Pancreas (tissue), 10 donors: ENCODE data around the gene POLN. TPM values are rescaled to one million over a fixed set of nuclear protein-coding genes. Genes with fewer than 3 reads are reported as not detected.

Experiments used
- ATAC-seq, 4 donors: fragments of 200-7000 bp; cut with Tn5 transposase; one replicate each; pipeline versions ENCODE4 v1.8.0 to v1.9.1; 2020; ENCODE audit warnings: mild to moderate bottlenecking in 4 of 4, moderate library complexity in 4 of 4
- DNase-seq, 6 donors: peaks; one replicate each; pipeline ENCODE4 v3.0.0-alpha.2; 2020
- FAIRE-seq: peaks from 2 replicates; lab custom pipeline; 2012; peaks lifted over from hg19 to GRCh38; lab: Jason Lieb, UNC
- H3K27ac ChIP-seq, 4 donors: fragments of 200-600 bp; sonication (generic); 1 replicate in 3 of 4; 2 replicates in 1 of 4; pipeline versions ENCODE4 v1.5.0 to v1.8.0; 2020
- H3K27me3 ChIP-seq, 4 donors: fragments of 200-600 bp; one replicate each; pipeline ENCODE4 v1.8.0; 2021
- H3K36me3 ChIP-seq, 3 donors: fragments of 200-600 bp; sonication (generic) in 1 of 3; one replicate each; pipeline versions ENCODE4 v1.5.0 to v1.8.0; 2020 to 2021
- H3K4me1 ChIP-seq, 3 donors: fragments of 200-600 bp; one replicate each; pipeline ENCODE4 v1.8.0; 2021
- H3K4me3 ChIP-seq, 4 donors: fragments of 200-600 bp; sonication (generic) in 2 of 4; one replicate each; pipeline versions ENCODE4 v1.5.0 to v1.8.0; 2020 to 2021
- H3K9me3 ChIP-seq, 4 donors: fragments of 200-600 bp; one replicate each; pipeline ENCODE4 v1.8.0; 2021
- WGBS, 2 donors: extraction: QIAGEN DNeasy Blood & Tissue Kit; methylation state at CpG; one replicate each; pipeline ENCODE4 v1.1.7; 2013; 5-methylcytosine and 5-hydroxymethylcytosine counted together
- intact Hi-C, 3 donors: fragments of 100-400 bp; cut with DNase I; formaldehyde crosslinking; loops; one replicate each; pipeline versions ENCODE4 v1.11.1 to v1.14.2; 2022
- polyA plus RNA-seq, 2 donors: library from polyadenylated mRNA; stranded (reverse); fragments of 200-250 nt; gene quantifications; one replicate each; pipeline ENCODE4 v1.2.3, GENCODE V29; 2013
- total RNA-seq, 6 donors: library from RNA; stranded (reverse); fragmentation: NEBNext Ultra II Directional in 4 of 6; extraction: Animal tissue kit (Norgen Biotek cat#: 25700) in 4 of 6; gene quantifications; one replicate each; pipeline versions ENCODE4 v1.2.1 to v1.2.4, GENCODE V29; 2021 to 2023
- TF ChIP-seq, protein P1 (sequence below), 4 donors: fragments of 200-600 bp; sonication (generic) in 3 of 4; IDR thresholded peaks; one replicate each; pipeline versions ENCODE4 v1.5.0 to v1.8.0; 2021; ENCODE audit warnings: antibody characterized with exemption in 4 of 4
- donor health status: healthy with polysubstance abuse.
- donor health status: DM: no; HTN: no; CAD: no; lungs with moderate emphysema.
- donor health status: DM: no; HTN: no; CAD: no.
- donor health status: control.
- donor health status: control.
- donor health status: Bipolar disorder and iron deficiency.
- donor health status: DM: yes; HTN: yes; CAD: no.
- donor health status: DM: no; HTN: no; CAD: no.
- donor health status: DM: no; HTN: no; CAD: no.
- donor health status: DM: yes; HTN: yes; CAD: no.

POLN gene
- total and polyA plus RNA-seq, 8 donors, result 0.95 to 3.6 (median 1.9) TPM

DNA sequence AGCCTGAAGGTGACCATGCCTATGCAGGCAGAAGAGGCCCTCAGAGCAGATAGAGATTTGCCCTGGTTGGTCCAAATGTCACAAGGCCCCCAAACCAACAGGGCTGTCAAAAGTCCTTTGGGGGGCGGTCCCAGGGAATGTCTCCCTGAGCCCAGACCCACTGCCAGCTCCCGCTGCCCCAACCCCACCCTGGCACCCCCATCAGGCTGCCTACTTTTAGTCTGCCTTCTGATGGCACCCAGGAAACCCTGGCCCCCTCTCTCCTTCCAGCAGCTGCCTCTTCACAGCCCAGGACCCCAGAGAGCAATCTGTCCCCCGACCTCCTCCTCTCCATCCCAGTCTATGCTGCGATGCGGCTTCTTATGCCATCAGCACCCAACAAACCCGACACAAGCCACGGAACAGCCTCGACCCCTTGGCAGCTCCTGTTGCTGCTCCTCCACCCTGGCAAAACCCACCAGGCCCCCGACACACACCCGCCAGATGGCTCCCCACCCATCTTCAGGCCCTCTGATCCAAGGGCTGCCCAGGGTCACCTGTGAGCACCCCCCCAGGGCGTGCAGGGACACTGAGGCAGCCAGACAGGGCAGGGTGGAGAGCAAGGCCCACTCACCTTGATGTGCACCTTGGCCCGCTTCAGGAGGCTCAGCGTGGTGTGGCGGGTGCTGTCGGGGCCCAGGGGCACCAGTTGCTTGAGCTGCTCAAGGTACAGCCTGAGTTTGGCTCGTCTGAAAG lies 10.0 kb upstream of the POLN start:
- intact Hi-C loops, result no loop called here
- Histone ChIP-seq H3K4me3 (no peak overlapping the region), H3K27ac (no peak overlapping the region), H3K36me3 (peaks cover 0 to 23% (median 0%) of the 10 kb centered on the region in 3 donors), H3K9me3 (no peaks in the 10 kb centered on the region), H3K27me3 (no peaks in the 10 kb centered on the region), H3K4me1 (peaks cover 0 to 4% (median 0%) of the 10 kb centered on the region in 3 donors)
- TF ChIP-seq, protein P1, sequence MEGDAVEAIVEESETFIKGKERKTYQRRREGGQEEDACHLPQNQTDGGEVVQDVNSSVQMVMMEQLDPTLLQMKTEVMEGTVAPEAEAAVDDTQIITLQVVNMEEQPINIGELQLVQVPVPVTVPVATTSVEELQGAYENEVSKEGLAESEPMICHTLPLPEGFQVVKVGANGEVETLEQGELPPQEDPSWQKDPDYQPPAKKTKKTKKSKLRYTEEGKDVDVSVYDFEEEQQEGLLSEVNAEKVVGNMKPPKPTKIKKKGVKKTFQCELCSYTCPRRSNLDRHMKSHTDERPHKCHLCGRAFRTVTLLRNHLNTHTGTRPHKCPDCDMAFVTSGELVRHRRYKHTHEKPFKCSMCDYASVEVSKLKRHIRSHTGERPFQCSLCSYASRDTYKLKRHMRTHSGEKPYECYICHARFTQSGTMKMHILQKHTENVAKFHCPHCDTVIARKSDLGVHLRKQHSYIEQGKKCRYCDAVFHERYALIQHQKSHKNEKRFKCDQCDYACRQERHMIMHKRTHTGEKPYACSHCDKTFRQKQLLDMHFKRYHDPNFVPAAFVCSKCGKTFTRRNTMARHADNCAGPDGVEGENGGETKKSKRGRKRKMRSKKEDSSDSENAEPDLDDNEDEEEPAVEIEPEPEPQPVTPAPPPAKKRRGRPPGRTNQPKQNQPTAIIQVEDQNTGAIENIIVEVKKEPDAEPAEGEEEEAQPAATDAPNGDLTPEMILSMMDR (IDR thresholded peaks at IDR 0.05), result no peak
- WGBS, 2 donors, result 91 to 93% methylated on average over 16 of the region's 16 CpGs
- no peak for FAIRE-seq
- ATAC-seq, result no peak
- DNase-seq, result peak in 3 of 6 donors; percentile 10 to 58 (median 29)

DNA sequence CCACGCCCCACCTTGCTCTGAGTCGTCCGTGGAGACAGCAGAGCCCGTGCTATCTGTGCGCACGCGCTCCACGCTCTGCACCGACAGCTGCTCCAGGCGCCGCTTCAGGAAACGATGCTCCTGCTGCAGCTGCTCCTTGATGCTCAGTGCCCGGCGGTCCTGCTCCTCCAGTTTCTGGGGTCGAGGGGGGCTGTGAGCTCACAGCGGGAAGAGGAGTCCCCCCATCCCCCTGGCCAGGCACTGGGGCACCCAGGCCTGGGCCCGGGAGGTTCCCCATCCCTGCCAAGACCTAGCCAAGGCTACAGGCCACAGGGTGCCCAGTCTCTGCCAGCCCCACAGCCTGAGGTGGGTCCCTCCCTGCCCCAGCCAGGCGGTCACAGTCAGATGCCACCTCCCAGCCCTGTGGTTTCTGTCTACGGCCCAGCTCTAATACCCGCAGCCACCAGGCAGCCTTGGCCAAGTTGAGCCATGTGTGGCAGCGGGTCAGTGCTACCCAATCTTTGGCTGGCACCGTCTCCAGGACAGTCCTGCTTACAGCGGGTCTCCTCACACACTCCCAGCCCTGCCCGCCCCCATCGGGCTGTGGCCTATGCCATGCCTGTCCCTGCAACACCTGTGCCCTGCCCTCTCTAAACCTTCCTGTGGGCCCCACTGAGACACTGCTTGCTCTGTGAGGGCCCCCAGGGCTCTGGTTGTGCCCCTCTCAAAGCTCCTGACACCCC lies 9.3 kb upstream of the POLN start:
- no peak overlapping the region for H3K27ac ChIP-seq
- H3K4me3 ChIP-seq, result no peak overlapping the region
- intact Hi-C loops, result no loop called here
- DNase-seq, result peak in 4 of 6 donors; percentile 8 to 74 (median 17)
- no peaks in the 10 kb centered on the region for H3K9me3 ChIP-seq
- no peak for ATAC-seq
- H3K4me1 ChIP-seq, result peaks cover 0 to 1% (median 0%) of the 10 kb centered on the region in 3 donors
- peaks cover 0 to 23% (median 0%) of the 10 kb centered on the region in 3 donors for H3K36me3 ChIP-seq
- TF ChIP-seq, protein P1 (IDR thresholded peaks at IDR 0.05), result no peak
- WGBS, 2 donors, result 92 to 93% methylated on average over 25 of the region's 25 CpGs
- no peaks in the 10 kb centered on the region for H3K27me3 ChIP-seq
- no peak for FAIRE-seq

GRCh38 chr4:2250357-2251072 lies 8.6 kb upstream of the POLN start:
- DNase-seq, result peak in 5 of 6 donors; percentile 6 to 52 (median 23)
- H3K27ac ChIP-seq, result no peak overlapping the region

DNA sequence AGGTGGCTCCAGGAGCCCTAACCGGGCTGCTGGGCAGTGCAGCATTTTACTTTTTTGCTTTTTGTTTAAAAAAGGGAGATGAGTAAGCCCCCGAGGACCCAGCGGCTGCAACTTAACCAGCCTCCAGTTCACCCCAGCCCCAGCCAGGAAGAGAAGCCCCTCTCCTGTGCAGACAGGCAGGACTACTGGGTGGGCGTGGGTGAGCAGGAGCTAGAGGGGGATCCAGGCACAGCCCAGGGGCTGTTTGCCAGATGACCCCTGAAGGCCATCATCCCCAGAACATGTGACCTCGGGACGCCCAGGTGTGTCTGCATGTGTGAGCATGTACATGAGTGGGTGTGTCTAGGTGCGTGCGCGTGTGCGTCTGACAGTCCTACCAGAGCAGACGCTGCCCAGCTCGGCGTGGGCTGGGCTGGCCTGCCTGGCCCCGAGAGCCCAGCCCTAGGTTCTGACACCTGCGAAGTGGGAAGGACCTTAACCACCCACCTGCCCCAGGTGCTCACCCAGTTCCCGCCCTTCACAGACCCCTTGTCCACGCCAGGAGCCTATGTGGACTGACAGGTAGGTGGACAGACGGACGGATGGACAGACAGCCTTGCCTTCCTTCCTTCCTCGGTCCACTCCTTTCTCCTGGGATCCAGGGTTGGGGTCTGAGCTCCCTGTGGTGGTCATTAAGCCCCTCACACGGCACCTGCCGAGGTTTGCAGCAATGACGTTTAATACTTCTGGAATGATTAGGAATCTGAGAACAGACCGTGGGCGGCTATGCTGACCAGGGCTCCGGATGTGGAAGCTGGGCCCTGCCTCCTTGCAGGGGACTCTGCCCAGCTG lies 7.8 kb upstream of the POLN start:
- H3K36me3 ChIP-seq, result peaks cover 0 to 23% (median 0%) of the 10 kb centered on the region in 3 donors
- TF ChIP-seq, protein P1 (IDR thresholded peaks at IDR 0.05), result no peak
- no peak for FAIRE-seq
- no peak overlapping the region for H3K27ac ChIP-seq
- H3K9me3 ChIP-seq, result no peaks in the 10 kb centered on the region
- no peak overlapping the region for H3K4me3 ChIP-seq
- WGBS, 2 donors, result 89% methylated on average over 26 of the region's 26 CpGs
- no peaks in the 10 kb centered on the region for H3K4me1 ChIP-seq
- ATAC-seq, result no peak
- DNase-seq, result peak in 5 of 6 donors; percentile 1 to 41 (median 12)
- no peaks in the 10 kb centered on the region for H3K27me3 ChIP-seq
- intact Hi-C loops, result no loop called here

More at GRCh38 chr4:2250357-2251072, 8.6 kb upstream of the POLN start:
- FAIRE-seq (no peak), ATAC-seq (no peak)
- TF ChIP-seq, protein P1 (IDR thresholded peaks at IDR 0.05), result no peak
- H3K4me1 ChIP-seq, result no peaks in the 10 kb centered on the region
- intact Hi-C loops, result no loop called here
- H3K4me3 ChIP-seq, result no peak overlapping the region
- 93 to 95% methylated on average over 27 to 30 of the region's 30 CpGs for WGBS, 2 donors
- H3K36me3 ChIP-seq, result peaks cover 0 to 23% (median 0%) of the 10 kb centered on the region in 3 donors
- no peaks in the 10 kb centered on the region for H3K27me3 ChIP-seq
- no peaks in the 10 kb centered on the region for H3K9me3 ChIP-seq
